PC-3 (cell line): ENCODE measurements around the gene LSMEM2. TPM values are rescaled to one million over a fixed set of nuclear protein-coding genes. Genes with fewer than 3 reads are reported as not detected.

Experiments
- ATAC-seq: fragments of 200-7000 bp; cut with Tn5 transposase; 2 replicates; pipeline ENCODE4 v1.9.1; 2020; ENCODE audit warnings: mild to moderate bottlenecking, moderate library complexity
- BruUV-seq: library from RNA; stranded (reverse); fragments of 400-500 nt; replicated peaks from 2 replicates; lab custom pipeline; 2021; lab: Mats Ljungman, UMichigan
- CTCF ChIA-PET: fragments of 300-600 bp; sonication (Branson Sonifier 250); formaldehyde crosslinking; loops from one replicate; lab custom pipeline; 2022; ENCODE audit warnings: antibody characterized with exemption; lab: Charles Lee
- POLR2A ChIA-PET: fragments of 300-600 bp; sonication (Branson Sonifier 250); formaldehyde crosslinking; loops from one replicate; lab custom pipeline; 2022; ENCODE audit warnings: antibody characterized with exemption; ENCODE audit not compliant: unreplicated experiment; lab: Charles Lee
- DNase-seq: peaks from one replicate; pipeline ENCODE4 v3.0.0-alpha.2; 2015
- H2AFZ ChIP-seq: fragments of 300-600 bp; sonication (generic); 2 replicates; pipeline ENCODE4 v1.6.0; 2016; ENCODE audit warnings: antibody characterized with exemption, low read length
- H3F3A ChIP-seq: fragments of 300-600 bp; sonication (generic); one replicate; pipeline ENCODE4 v1.6.0; 2017; ENCODE audit warnings: antibody characterized with exemption, low read length, control low read depth, mild to moderate bottlenecking; ENCODE audit not compliant: unreplicated experiment
- H3K27ac ChIP-seq: fragments of 300-600 bp; sonication (generic); 2 replicates; pipeline ENCODE4 v1.5.1; 2016; ENCODE audit warnings: mild to moderate bottlenecking, low read length
- H3K27me3 ChIP-seq: fragments of 300-600 bp; sonication (generic); 2 replicates; pipeline ENCODE4 v1.6.1; 2016; ENCODE audit warnings: low read length, mixed read lengths
- H3K36me3 ChIP-seq: fragments of 300-600 bp; sonication (generic); 2 replicates; pipeline ENCODE4 v1.6.1; 2016; ENCODE audit warnings: low read depth, mixed run types, low read length, mixed read lengths
- H3K4me1 ChIP-seq: fragments of 300-600 bp; sonication (generic); 2 replicates; pipeline ENCODE4 v1.5.1; 2016; ENCODE audit warnings: low read length; ENCODE audit not compliant: insufficient read depth
- H3K4me2 ChIP-seq: fragments of 300-600 bp; sonication (generic); 2 replicates; pipeline ENCODE4 v1.6.0; 2016; ENCODE audit warnings: low read length
- H3K4me3 ChIP-seq: fragments of 300-600 bp; sonication (generic); 2 replicates; pipeline ENCODE4 v1.5.1; 2016; ENCODE audit warnings: mild to moderate bottlenecking, low read length, mixed read lengths
- H3K79me2 ChIP-seq: fragments of 300-600 bp; sonication (generic); 2 replicates; pipeline ENCODE4 v1.6.1; 2017; ENCODE audit warnings: low read length, mixed read lengths
- H3K9ac ChIP-seq: fragments of 300-600 bp; sonication (generic); 2 replicates; pipeline ENCODE4 v1.6.0; 2016; ENCODE audit warnings: mild to moderate bottlenecking, low read length
- H3K9me2 ChIP-seq: fragments of 300-600 bp; sonication (generic); replicated peaks from 2 replicates; pipeline ENCODE4 v1.6.1; 2016; ENCODE audit warnings: mixed run types, low read length, mixed read lengths
- H3K9me3 ChIP-seq: fragments of 300-600 bp; sonication (generic); 2 replicates; pipeline ENCODE4 v1.6.1; 2016; ENCODE audit warnings: low read length, mixed read lengths
- H4K20me1 ChIP-seq: fragments of 300-600 bp; sonication (generic); 2 replicates; pipeline ENCODE4 v1.6.1; 2016; ENCODE audit warnings: low read length, mixed read lengths
- CTCF ChIP-seq: fragments of 300-600 bp; sonication (generic); conservative IDR thresholded peaks from 2 replicates; pipeline ENCODE4 v1.5.1; 2017; ENCODE audit warnings: antibody characterized with exemption, low read depth, mild to moderate bottlenecking, low read length
- EZH2 ChIP-seq: fragments of 300-600 bp; sonication (generic); IDR thresholded peaks from one replicate; pipeline ENCODE4 v1.6.1; 2017; ENCODE audit warnings: antibody characterized with exemption, mild to moderate bottlenecking, low read length; ENCODE audit not compliant: unreplicated experiment
- EZH2phosphoT487 ChIP-seq: fragments of 300-600 bp; sonication (generic); IDR thresholded peaks from 2 replicates; pipeline ENCODE4 v1.6.1; 2018; ENCODE audit warnings: mild to moderate bottlenecking, antibody characterized with exemption, low read length, borderline replicate concordance
- intact Hi-C: fragments of 100-400 bp; cut with micrococcal nuclease; formaldehyde crosslinking; loops from 2 replicates; pipeline ENCODE4 v1.9.0; 2023
- total RNA-seq: library from RNA; depleted of rRNA; stranded (reverse); fragments of >200 nt; gene quantifications from 2 replicates; pipeline ENCODE4 v1.2.3, GENCODE V29; 2014

LSMEM2 gene
- total RNA-seq, 1 experiment from 2014 or later: not detected

- H3K79me2 ChIP-seq: 0 out of 2 replicates have a peak, but pooled peaks cover 3% of the 10 kb centered on the region
- ATAC-seq: no peak
- DNase-seq: no peak
- no peaks in the 10 kb centered on the region for H4K20me1 ChIP-seq
- TF ChIP-seq EZH2phosphoT487 (no peak), CTCF (no peak), EZH2 (no peak)
- ChIA-PET POLR2A (no interaction called here), CTCF (no interaction called here)
- no peak overlapping the region for H3K4me3 ChIP-seq
- no peaks in the 10 kb centered on the region for H3F3A ChIP-seq
- peak overlapping the region; percentile 53 for H3K27ac ChIP-seq
- peak overlapping the region; percentile 83; the same call in 1 of the 2 replicates for H3K4me2 ChIP-seq
- no peak overlapping the region for H2AFZ ChIP-seq
- BruUV-seq: no TSS peak
- no peaks in the 10 kb centered on the region for H3K27me3 ChIP-seq
- intact Hi-C loops: loop anchor here (1.0 kb wide), 1 partner anchor 8 kb away; no protein-coding TSS in a partner anchor
- no peaks in the 10 kb centered on the region for H3K36me3 ChIP-seq
- no peak overlapping the region for H3K9ac ChIP-seq
- H3K9me2 ChIP-seq: no peaks in the 10 kb centered on the region
- H3K4me1 ChIP-seq: peaks cover 62% of the 10 kb centered on the region
- H3K9me3 ChIP-seq: no peaks in the 10 kb centered on the region
Observed at GRCh38 chr3:50268276-50268675, 10.6 kb upstream of the LSMEM2 start.

GRCh38 chr3:50268703-50269451 lies 10.0 kb upstream of the LSMEM2 start, which contains the start of gene SEMA3B:
TSS of gene SEMA3B (plus strand) at chr3:50269147. CDS start at chr3:50269241, 94 bp downstream.
- no peaks in the 10 kb centered on the region for H4K20me1 ChIP-seq
- BruUV-seq: no TSS peak
- H3K9me3 ChIP-seq: no peaks in the 10 kb centered on the region
- H3K27ac ChIP-seq: peak within 1 kb of the TSS; percentile 75
- H3K4me1 ChIP-seq: peaks cover 63% of the 10 kb centered on the region
- peak within 1 kb of the TSS; percentile 13; the same call in 1 of the 2 replicates for H2AFZ ChIP-seq
- ATAC-seq (peak; percentile 63), DNase-seq (peak; percentile 91)
- ChIA-PET POLR2A (no interaction called here), CTCF (interaction anchor here (0.6 to 1.0 kb wide), 3 partner anchors 9 to 33 kb away, joined by 3 to 8 read pairs (median 4); partner anchors contain the start of gene GNAI2)
- H3K27me3 ChIP-seq: no peaks in the 10 kb centered on the region
- H3K4me3 ChIP-seq: peak within 1 kb of the TSS; percentile 55
- no peaks in the 10 kb centered on the region for H3K36me3 ChIP-seq
- peak within 1 kb of the TSS; percentile 60 for H3K9ac ChIP-seq
- no peaks in the 10 kb centered on the region for H3F3A ChIP-seq
- no peaks in the 10 kb centered on the region for H3K9me2 ChIP-seq
- H3K4me2 ChIP-seq: peak within 1 kb of the TSS; percentile 83
- 0 out of 2 replicates have a peak, but pooled peaks cover 3% of the 10 kb centered on the region for H3K79me2 ChIP-seq
- no peak for TF ChIP-seq EZH2
- TF ChIP-seq CTCF: no peak
- TF ChIP-seq EZH2phosphoT487: no peak
- intact Hi-C loops: loop anchor here (1.0 kb wide), 1 partner anchor 9 kb away; no protein-coding TSS in a partner anchor
